ENCODE results near the gene DOCK4. TPM values are rescaled to one million over a fixed set of nuclear protein-coding genes. Genes with fewer than 3 reads are reported as not detected.

DOCK4 gene
- polyA plus RNA-seq, 1 donor (not counting 4 experiments of a cell fraction or from before 2014, with no cell fraction given) = 13.9 TPM

DNA sequence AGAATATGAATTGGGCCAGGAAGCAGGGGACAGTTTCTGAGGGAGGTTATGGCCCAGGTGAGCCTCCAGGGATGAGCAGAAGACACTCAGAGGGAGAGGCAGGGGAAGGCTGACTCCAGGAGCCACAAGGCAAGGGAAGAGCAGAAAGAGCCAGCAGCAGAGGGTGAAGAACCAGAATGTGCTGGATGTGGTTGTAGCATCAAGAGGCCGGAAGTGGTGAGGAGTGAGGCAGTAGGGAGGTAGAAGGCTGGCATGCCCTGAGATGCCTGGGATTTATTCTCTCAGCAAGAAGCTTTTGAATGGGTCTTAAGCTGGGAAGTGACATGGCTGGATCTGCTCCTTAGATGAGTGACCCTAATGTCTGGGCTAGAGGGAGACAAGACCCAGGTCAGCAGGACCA lies 311.7 kb downstream of the DOCK4 start:
- H3K4me2 ChIP-seq (ENCODE audit: control insufficient read depth, extremely low read depth, insufficient read depth, low read depth, low read length) = no peak overlapping the region
- no peaks in the 10 kb centered on the region for H3K27me3 ChIP-seq (ENCODE audit: control insufficient read depth, extremely low read depth, insufficient read depth, low read length)
- H3K9me1 ChIP-seq (ENCODE audit: control insufficient read depth, extremely low read depth, insufficient read depth, low read length) = no peaks in the 10 kb centered on the region
- no peaks in the 10 kb centered on the region for H3K36me3 ChIP-seq (ENCODE audit: control insufficient read depth in 2 of 2, extremely low read depth in 1 of 2, insufficient read depth in 2 of 2, low read length in 2 of 2)
- no peaks in the 10 kb centered on the region for H3K79me2 ChIP-seq (ENCODE audit: control insufficient read depth, insufficient read depth, low read length)
- no peak overlapping the region for H3K4me3 ChIP-seq (ENCODE audit: control insufficient read depth in 2 of 3, extremely low read depth in 1 of 3, insufficient read depth in 2 of 3, low read depth in 1 of 3, low read length in 3 of 3)
- TF ChIP-seq, protein P1, sequence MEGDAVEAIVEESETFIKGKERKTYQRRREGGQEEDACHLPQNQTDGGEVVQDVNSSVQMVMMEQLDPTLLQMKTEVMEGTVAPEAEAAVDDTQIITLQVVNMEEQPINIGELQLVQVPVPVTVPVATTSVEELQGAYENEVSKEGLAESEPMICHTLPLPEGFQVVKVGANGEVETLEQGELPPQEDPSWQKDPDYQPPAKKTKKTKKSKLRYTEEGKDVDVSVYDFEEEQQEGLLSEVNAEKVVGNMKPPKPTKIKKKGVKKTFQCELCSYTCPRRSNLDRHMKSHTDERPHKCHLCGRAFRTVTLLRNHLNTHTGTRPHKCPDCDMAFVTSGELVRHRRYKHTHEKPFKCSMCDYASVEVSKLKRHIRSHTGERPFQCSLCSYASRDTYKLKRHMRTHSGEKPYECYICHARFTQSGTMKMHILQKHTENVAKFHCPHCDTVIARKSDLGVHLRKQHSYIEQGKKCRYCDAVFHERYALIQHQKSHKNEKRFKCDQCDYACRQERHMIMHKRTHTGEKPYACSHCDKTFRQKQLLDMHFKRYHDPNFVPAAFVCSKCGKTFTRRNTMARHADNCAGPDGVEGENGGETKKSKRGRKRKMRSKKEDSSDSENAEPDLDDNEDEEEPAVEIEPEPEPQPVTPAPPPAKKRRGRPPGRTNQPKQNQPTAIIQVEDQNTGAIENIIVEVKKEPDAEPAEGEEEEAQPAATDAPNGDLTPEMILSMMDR (optimal IDR thresholded peaks at IDR 0.05 in 1 of 3, IDR thresholded peaks at IDR 0.05 in 1 of 3, conservative IDR thresholded peaks at IDR 0.05 in 1 of 3; ENCODE audit: extremely low read depth in 1 of 3, insufficient read depth in 2 of 3, low read length in 3 of 3) = no peak
- TF ChIP-seq EZH2 (IDR thresholded peaks at IDR 0.05; ENCODE audit: low read length) = no peak
- no peak overlapping the region for H3K9ac ChIP-seq (ENCODE audit: control insufficient read depth, extremely low read depth, insufficient read depth, low read length)
- dilution Hi-C loops (cut with MboI; ENCODE audit: extremely low pct_ligation_motif_present, low sequenced_read_pairs) = no loop called here
- H2AFZ ChIP-seq (ENCODE audit: control insufficient read depth, low read length) = no peak overlapping the region
- H3K9me3 ChIP-seq (ENCODE audit: control insufficient read depth, low read depth, low read length) = no peaks in the 10 kb centered on the region
- DNase-seq (ENCODE audit: low read depth, low spot score) = no peak
- no peak for FAIRE-seq
- H4K20me1 ChIP-seq (ENCODE audit: control insufficient read depth, extremely low read depth, insufficient read depth, low read length) = no peaks in the 10 kb centered on the region
- H3K4me1 ChIP-seq (ENCODE audit: control insufficient read depth, extremely low read depth, insufficient read depth, low read length) = no peaks in the 10 kb centered on the region
- no peak overlapping the region for H3K27ac ChIP-seq (ENCODE audit: control insufficient read depth, insufficient read depth, low read length)

DNA sequence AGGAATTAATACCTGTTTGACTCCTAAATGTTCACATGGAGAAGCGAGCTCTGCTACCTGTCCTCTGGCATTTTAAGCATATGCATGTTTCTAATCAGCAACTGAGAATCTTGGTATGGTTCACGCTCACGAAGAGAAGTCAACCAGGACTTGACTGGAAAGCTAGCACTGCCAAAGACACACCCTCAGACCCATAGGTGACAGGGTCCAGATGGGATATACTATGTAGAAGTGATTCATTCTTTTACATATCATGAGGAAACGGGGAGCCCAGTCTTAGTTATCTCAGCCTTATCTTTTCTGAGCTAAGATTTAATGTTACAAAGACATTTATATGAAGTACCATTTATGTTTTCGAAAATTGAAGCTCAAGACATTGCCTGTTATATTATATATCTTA lies 313.0 kb downstream of the DOCK4 start:
- dilution Hi-C loops (cut with MboI; ENCODE audit: extremely low pct_ligation_motif_present, low sequenced_read_pairs) = no loop called here
- Histone ChIP-seq H3K4me2 (ENCODE audit: control insufficient read depth, extremely low read depth, insufficient read depth, low read depth, low read length) (no peak overlapping the region), H3K9me3 (ENCODE audit: control insufficient read depth, low read depth, low read length) (no peaks in the 10 kb centered on the region), H3K9me1 (ENCODE audit: control insufficient read depth, extremely low read depth, insufficient read depth, low read length) (no peaks in the 10 kb centered on the region), H4K20me1 (ENCODE audit: control insufficient read depth, extremely low read depth, insufficient read depth, low read length) (no peaks in the 10 kb centered on the region), H2AFZ (ENCODE audit: control insufficient read depth, low read length) (no peak overlapping the region), H3K36me3 (ENCODE audit: control insufficient read depth in 2 of 2, extremely low read depth in 1 of 2, insufficient read depth in 2 of 2, low read length in 2 of 2) (no peaks in the 10 kb centered on the region), H3K4me1 (ENCODE audit: control insufficient read depth, extremely low read depth, insufficient read depth, low read length) (no peaks in the 10 kb centered on the region), H3K9ac (ENCODE audit: control insufficient read depth, extremely low read depth, insufficient read depth, low read length) (no peak overlapping the region), H3K4me3 (ENCODE audit: control insufficient read depth in 2 of 3, extremely low read depth in 1 of 3, insufficient read depth in 2 of 3, low read depth in 1 of 3, low read length in 3 of 3) (no peak overlapping the region), H3K27ac (ENCODE audit: control insufficient read depth, insufficient read depth, low read length) (no peak overlapping the region), H3K27me3 (ENCODE audit: control insufficient read depth, extremely low read depth, insufficient read depth, low read length) (no peaks in the 10 kb centered on the region), H3K79me2 (ENCODE audit: control insufficient read depth, insufficient read depth, low read length) (no peaks in the 10 kb centered on the region)
- TF ChIP-seq EZH2 (IDR thresholded peaks at IDR 0.05; ENCODE audit: low read length) = no peak
- TF ChIP-seq, protein P1 (optimal IDR thresholded peaks at IDR 0.05 in 1 of 3, IDR thresholded peaks at IDR 0.05 in 1 of 3, conservative IDR thresholded peaks at IDR 0.05 in 1 of 3; ENCODE audit: extremely low read depth in 1 of 3, insufficient read depth in 2 of 3, low read length in 3 of 3) = no peak
- no peak for FAIRE-seq
- no peak for DNase-seq (ENCODE audit: low read depth, low spot score)
